GM21528 (cell line): Measurements from ENCODE around the gene ZNF385D.

Source experiments
- ATAC-seq: cut with Tn5 transposase; IDR thresholded peaks from one replicate; pipeline ENCODE4 v1.9.1; 2021; ENCODE audit warnings: mild to moderate bottlenecking, moderate library complexity; ENCODE audit not compliant: unreplicated experiment, low FRiP score

The ZNF385D gene

GRCh38 chr3:21466476-21466875, 284.5 kb downstream of the ZNF385D start:
- ATAC-seq: no peak

GRCh38 chr3:21464746-21465145, 286.3 kb downstream of the ZNF385D start:
- no peak for ATAC-seq

GRCh38 chr3:21463319-21463718, 287.7 kb downstream of the ZNF385D start:
- no peak for ATAC-seq

- ATAC-seq: no peak
Measured at GRCh38 chr3:21462141-21462540, 288.9 kb downstream of the ZNF385D start.

- no peak for ATAC-seq
Measured at GRCh38 chr3:21457084-21457483, 293.9 kb downstream of the ZNF385D start.

GRCh38 chr3:21449738-21450137, 301.3 kb downstream of the ZNF385D start:
- no peak for ATAC-seq

GRCh38 chr3:21447476-21448151, 303.4 kb downstream of the ZNF385D start:
- ATAC-seq: no peak

GRCh38 chr3:21446945-21447475, 304.0 kb downstream of the ZNF385D start:
- ATAC-seq: no peak

GRCh38 chr3:21446027-21446426, 305.0 kb downstream of the ZNF385D start:
- no peak for ATAC-seq

GRCh38 chr3:21441821-21442220, 309.2 kb downstream of the ZNF385D start:
- no peak for ATAC-seq

- ATAC-seq: no peak
Measured at GRCh38 chr3:21436835-21437234, 314.2 kb downstream of the ZNF385D start.

- ATAC-seq: no peak
Measured at GRCh38 chr3:21435871-21436270, 315.1 kb downstream of the ZNF385D start.

- no peak for ATAC-seq
Measured at GRCh38 chr3:21434310-21434709, 316.7 kb downstream of the ZNF385D start.

GRCh38 chr3:21433751-21434150, 317.3 kb downstream of the ZNF385D start:
- no peak for ATAC-seq

- no peak for ATAC-seq
Measured at GRCh38 chr3:21426920-21427319, 324.1 kb downstream of the ZNF385D start.

- no peak for ATAC-seq
Measured at GRCh38 chr3:21425715-21426114, 325.3 kb downstream of the ZNF385D start.

GRCh38 chr3:21421096-21421495, 329.9 kb downstream of the ZNF385D start:
- ATAC-seq: no peak

GRCh38 chr3:21417991-21418390, 333.0 kb downstream of the ZNF385D start:
- no peak for ATAC-seq

GRCh38 chr3:21414506-21414905, 336.5 kb downstream of the ZNF385D start:
- ATAC-seq: no peak

- ATAC-seq: no peak
Measured at GRCh38 chr3:21411058-21411457, 340.0 kb downstream of the ZNF385D start.

- ATAC-seq: no peak
Measured at GRCh38 chr3:21409401-21409800, 341.6 kb downstream of the ZNF385D start.

GRCh38 chr3:21407743-21408142, 343.3 kb downstream of the ZNF385D start:
- no peak for ATAC-seq
